HG03571 (cell line): ENCODE data around the gene CFAP251.
"Not testable (repeated sequence)": the region's sequence is repeated elsewhere in the genome, so short reads cannot be mapped to it uniquely, and the experiment has no call there.

ENCODE experiments used
- ATAC-seq: cut with Tn5 transposase; IDR thresholded peaks from one replicate; pipeline ENCODE4 v1.9.1; 2021; ENCODE audit not compliant: unreplicated experiment

The CFAP251 gene, protein sequence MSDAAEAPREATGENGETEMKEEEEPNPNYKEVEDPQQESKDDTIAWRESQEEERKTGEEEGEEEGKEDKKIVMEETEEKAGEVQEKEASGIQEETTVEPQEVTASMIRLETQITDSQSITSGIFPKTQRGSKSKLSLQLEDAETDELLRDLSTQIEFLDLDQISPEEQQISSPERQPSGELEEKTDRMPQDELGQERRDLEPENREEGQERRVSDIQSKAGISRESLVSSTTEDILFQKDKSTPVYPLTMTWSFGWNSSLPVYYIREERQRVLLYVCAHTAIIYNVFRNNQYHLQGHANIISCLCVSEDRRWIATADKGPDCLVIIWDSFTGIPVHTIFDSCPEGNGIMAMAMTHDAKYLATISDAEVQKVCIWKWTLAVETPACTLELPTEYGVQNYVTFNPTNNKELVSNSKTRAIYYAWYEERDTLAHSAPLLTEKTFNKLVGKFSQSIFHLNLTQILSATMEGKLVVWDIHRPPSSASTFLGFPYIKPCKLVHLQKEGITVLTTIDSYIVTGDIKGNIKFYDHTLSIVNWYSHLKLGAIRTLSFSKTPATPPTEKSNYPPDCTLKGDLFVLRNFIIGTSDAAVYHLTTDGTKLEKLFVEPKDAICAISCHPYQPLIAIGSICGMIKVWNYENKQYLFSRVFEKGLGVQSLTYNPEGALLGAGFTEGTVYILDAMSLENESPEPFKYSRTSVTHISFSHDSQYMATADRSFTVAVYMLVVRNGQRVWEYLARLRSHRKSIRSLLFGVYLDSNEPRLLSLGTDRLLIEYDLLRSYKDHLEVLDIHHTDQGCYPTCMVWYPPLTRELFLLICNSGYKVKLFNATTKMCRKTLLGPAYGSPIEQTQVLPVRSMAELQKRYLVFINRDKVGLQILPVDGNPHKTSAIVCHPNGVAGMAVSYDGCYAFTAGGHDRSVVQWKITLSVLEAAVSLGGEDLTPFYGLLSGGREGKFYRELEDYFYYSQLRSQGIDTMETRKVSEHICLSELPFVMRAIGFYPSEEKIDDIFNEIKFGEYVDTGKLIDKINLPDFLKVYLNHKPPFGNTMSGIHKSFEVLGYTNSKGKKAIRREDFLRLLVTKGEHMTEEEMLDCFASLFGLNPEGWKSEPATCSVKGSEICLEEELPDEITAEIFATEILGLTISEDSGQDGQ

DNA sequence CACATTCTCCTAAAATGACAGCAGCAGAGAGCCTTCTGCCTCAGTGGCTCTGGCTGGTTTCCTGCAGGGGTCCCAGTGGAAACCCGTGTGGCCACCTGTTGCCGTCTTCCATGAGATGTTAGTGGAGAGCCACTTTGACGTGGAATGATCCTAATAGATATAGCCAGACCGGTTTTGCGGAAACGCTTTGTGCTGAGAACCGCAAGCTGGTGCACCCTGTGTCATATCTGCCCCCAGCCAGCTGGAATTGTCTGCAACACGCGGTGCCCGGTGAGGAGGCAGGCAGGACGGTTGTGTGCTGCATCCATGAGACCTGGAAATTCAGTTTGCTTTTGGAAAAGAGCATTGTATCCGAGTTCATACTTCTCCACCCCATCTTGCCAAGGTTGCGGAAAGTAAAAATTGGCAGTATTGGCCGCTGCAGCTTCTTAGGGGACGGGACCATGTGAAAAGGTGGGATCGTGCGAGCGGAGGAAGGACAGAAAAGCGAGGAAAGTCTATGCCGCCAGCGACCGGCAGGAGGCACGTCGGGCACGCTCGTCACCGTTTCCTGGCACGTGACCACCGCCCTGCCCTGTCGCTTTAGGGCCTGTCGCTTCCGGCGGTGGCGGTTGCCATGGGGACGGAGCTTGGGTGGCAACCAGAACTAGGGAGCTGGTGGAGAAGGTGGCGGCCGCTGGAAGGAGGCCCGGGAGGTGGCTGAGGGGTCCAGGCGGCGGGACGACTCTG is at the start of gene CFAP251:
CFAP251 (plus strand) TSS at position 643 of the 729 bp plus-strand sequence. CDS start 2,714 bp downstream, outside the sequence.
- peak; percentile 99 for ATAC-seq

DNA sequence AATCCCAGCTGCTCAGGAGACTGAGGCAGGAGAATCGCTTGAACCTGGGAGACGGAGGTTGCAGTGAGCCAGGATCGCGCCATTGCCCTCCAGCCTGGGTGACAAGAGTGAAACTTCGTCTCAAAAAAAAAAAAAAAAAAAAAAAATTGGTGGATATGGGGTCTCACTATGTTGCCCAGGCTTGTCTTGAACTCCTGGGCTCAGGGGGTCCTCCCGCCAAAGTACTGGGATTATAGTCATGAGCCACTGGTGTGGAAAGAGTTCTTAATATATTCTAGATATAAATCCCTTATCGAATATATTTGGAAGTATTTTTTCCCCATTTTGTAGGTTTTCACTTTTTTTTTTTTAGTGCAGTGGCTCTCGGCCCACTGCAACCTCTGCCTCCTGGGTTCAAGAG is 49.2 kb upstream of the CFAP251 start:
- not testable (repeated sequence) for ATAC-seq

DNA sequence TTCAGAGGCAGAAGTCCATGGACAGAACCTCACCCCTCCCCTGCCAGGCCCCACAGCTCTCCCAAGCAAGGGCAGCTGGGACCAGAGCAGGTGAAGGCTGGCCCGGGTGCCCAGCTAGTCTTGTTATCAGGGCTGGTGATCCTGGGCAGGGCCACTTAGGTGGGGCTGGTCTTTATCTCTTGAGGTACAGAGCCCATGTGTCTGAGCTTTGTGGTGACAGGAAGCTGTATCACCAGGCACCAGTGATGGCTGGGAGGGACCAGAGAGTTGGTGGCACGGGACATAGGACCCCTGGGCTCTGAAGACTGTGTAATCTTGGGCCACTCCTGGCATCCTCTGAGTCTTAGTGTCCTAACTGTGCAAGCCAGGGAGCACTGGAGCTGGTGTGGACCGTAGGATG is 46.9 kb upstream of the CFAP251 start:
- ATAC-seq, result no peak

DNA sequence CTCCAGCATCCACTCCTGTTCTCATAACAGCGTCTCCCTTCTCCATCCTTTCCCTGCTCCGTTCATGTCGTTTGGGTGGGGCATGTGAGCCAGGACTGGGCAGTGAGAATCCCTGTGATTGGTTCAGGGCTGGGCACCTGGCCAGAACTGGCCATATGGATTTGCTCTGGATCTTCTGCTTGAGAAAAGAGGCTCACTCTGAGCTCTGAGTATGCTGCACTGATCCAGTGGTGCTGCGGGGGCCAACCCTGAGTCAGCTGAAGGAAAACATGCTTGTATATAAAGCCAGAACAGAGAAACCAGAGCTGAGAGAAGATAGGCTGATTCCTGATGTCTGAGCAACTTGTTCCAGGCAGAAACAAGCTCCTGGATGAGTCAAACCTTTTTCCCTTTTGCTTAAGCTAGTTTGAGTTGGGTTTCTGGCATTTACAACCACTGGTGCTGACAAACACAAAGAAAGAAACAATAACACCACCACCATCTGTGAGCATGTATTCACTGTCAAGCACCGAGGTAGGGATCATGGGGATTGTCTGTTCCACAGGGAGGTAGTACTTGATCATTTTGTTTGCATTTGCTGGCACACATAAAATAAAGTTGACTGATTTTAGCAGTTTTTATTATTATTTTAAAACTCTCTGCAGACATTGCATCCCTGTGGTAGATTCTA is 45.7 kb upstream of the CFAP251 start:
- no peak for ATAC-seq

DNA sequence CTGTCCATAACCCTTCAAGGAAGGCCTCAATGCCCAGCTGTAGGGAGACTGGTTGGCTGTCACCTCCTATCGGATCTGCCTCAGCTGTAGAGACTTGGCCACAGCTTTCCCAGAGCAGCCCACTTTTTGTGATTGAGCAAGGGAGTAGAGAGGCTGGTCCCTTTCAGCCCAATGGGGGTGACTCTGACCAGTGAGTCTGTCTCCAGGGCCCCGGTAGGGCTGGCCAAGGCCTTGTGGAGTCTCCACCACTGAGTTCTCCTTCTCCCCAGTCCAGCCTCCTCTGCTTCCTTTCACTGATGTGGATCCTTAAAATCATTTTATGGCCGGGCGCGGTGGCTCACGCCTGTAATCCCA is 45.2 kb upstream of the CFAP251 start:
- ATAC-seq, result no peak

DNA sequence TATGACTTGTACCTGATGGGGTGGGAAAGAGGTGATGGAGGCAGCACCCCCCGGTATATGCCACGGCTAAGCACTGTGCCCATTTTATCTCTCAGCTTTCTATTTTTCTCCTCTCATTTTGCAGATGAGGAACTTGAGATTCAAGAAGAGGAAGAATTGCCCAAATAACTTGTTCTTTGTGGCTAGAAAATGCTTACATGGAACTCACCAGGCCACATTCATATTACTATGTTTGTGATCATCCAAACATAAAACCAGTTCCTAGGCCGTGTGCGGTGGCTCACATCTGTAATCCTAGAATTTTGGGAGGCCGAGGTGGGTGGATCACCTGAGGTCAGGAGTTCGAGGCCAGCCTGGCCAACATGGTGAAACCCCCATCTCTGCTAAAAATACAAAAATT is 44.3 kb upstream of the CFAP251 start:
- ATAC-seq, result no peak

DNA sequence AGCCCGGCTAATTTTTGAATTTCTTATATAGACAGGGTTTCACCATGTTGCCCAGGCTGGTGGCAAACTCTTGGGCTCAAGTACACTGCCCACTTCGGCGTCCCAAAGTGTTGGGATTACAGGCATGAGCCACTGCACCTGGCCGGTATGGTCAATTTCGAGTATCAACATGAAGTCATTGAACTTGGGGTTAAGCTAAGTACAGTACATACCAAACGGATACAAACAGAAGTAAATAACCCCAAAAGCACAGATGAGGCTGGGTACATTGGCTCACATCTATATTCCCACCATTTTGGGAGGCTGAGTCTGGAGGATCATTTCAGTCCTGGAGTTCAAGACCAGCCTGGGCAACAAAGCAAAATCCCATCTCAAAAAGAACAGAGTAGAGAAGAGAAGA is 42.8 kb upstream of the CFAP251 start:
- ATAC-seq, result no peak

DNA sequence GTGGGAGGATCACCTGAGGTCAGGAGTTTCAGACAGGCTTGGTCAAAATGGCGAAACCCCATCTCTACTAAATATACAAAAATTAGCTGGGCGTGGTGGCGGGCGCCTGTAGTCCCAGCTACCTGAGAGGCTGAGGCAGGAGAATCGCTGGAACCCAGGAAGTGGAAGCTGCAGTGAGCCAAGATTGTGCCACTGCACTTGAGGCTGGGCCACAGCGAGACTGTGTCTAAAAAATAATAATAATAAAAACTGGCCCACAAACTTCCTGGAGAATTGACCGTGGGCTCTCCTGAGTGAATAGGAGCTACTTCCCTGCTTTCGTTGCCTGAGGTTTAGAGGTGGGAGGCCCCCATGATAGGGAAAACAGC is 42.3 kb upstream of the CFAP251 start:
- not testable (repeated sequence) for ATAC-seq

DNA sequence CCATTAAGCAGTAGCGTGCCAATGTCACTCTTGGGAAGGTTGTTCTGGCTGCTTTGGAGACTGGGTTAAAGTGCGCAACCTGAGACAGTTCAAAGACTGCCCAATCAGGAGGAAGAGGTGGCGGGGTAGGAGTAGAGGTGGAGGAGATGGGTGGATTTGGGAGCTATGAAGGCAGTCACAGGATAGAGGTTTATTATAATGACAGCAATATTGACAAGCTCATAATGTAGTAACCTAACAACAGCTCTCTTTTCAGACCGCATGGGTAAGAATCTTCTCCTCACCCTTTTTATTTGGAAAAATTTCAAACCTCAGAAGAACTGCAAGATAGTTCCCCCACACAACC is 35.1 kb upstream of the CFAP251 start:
- no peak for ATAC-seq

DNA sequence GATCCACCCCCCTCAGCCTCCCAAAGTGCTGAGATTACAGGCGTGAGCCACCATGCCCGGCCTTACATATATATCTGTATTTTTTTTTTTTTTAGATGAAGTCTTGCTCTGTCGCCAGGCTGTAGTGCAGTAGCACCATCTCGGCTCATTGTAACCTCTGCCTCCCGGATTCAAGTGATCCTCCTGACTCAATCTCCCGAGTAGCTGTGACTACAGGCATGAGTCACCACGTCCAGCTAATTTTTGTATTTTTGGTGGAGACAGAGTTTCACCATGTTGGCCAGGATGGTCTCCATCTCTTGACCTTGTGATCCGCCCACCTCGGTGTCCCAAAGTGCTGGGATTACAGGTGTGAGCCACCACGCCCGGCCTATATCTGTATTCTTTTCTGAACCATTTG is 33.3 kb upstream of the CFAP251 start:
- ATAC-seq, result not testable (repeated sequence)

DNA sequence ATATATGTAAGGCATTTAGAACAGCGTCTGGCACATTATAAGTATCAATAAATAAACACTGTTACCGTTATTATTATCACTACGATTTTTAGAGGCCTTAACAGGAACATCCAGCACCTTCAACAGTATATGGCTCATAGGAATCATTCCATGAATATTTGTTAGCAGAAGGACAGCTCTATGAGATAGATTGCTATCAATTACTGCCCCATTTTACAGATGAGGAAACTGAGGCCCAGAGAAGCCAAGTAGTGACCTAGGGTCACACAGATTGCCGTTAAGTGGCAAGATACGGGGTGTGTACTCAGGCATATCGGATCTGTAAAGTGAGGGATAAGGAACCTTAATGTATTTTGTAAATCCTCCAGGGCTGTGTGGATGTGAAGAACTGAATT is 30.3 kb upstream of the CFAP251 start:
- no peak for ATAC-seq

DNA sequence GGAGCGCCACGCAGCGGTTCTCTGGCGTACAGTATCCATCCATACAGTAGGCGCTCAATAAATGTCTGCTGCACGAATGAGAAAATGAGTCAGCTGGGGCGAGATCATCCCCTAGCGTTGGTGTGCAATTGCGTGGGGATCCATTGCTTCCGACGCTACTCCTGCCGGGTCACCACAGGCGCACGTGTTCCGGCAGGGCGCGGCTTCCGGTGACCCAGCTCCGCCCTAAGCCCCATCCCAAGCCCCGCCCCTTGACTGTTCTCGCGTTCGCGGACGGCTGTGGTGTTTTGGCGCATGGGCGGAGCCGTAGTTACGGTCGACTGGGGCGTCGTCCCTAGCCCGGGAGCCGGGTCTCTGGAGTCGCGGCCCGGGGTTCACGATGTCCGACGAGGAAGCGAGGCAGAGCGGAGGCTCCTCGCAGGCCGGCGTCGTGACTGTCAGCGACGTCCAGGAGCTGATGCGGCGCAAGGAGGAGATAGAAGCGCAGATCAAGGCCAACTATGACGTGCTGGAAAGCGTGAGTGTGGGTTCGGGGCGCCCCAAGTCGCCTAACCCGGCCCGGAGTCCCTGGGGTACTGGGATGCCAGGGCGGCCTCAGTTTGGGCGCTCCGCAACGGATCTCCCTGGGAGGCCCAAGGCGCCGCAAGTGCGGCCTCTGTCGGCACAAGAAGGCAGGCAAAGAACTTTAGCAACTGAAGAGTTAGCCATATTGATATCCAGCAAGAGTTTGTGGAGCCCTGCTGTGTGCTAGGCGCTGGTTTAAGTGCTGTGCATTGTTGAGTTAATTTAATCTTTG is 29.7 kb upstream of the CFAP251 start, which contains the start of gene PSMD9:
PSMD9 (plus strand) TSS at position 313 of the 796 bp plus-strand sequence; CDS start at position 380, 67 bp downstream.
- peak; percentile 87 for ATAC-seq

DNA sequence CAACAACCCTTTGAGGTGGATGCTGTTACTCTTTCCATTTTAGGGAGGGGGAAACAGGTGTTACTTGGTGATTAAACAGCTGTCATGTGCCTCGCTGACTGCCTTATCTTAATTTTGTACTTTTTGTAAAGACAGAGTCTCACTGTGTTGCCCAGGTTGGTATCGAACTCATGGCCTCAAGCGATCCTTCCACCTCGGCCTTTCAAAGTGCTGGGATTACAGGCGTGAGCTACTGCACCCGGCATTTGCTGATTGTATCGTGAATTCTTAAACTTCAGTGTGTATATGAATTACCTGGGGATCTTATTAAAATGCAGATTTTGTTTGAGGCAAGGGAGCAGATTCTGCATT is 29.1 kb upstream of the CFAP251 start:
- ATAC-seq, result no peak

DNA sequence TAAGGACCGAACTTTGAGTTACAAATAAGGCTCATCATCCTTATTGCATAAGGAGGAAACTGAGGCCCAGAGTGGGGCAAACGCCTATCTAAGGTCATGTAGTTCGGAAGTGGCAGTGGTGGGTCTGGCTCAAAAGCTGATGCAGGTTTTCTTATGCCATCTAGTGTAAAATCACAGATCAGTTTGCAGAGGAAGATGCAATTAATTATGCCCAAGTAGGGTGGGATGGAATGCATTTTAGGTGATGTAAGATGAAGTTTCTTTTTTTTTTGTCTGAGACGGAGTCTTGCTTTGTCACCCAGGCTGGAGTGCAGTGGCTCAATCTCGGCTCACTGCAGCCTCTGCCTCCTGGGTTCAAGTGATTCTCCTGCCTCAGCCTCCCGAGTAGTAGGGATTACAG is 28.7 kb upstream of the CFAP251 start:
- ATAC-seq, result not testable (repeated sequence)

DNA sequence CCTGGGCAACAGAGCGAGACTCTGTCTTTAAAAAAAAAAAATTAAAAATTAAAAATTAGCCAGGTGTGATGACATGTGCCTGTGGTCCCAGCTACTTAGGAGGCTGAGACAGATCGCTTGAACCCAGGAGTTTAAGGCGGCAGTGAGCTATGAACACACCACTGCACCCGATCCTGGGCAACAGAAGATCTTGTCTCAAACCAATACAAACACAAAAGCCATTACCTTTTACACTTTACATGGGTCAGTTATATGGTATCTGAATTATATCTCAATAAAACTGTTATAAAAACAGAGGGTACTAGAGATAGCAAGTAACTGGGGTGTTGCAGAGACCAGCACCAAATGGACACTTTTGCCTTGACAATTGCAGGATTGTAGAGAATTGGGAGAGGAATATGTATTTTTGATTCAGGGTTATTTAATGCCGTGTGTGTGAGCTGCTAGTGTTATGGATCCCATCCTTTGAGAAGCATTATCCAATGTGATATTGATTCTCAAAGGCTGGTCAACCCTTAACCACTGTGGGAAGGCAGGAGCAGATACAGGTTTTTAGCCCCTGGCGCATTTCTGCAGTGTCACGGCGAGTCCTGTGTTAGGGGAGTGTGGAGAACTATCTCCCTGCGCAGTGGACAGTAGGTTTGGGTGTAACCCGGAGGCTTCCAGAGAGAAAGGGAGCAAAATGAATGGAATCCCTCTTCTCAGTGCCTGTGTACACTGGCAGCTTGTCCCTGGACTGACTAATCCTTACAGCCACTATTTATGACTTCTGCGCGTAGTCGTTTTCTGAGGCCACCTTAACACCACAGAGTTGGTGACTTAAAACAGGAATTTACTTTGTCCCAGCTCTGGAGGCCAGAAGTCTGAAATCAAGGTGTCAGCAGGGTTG is 25.5 kb upstream of the CFAP251 start:
- ATAC-seq, result no peak

DNA sequence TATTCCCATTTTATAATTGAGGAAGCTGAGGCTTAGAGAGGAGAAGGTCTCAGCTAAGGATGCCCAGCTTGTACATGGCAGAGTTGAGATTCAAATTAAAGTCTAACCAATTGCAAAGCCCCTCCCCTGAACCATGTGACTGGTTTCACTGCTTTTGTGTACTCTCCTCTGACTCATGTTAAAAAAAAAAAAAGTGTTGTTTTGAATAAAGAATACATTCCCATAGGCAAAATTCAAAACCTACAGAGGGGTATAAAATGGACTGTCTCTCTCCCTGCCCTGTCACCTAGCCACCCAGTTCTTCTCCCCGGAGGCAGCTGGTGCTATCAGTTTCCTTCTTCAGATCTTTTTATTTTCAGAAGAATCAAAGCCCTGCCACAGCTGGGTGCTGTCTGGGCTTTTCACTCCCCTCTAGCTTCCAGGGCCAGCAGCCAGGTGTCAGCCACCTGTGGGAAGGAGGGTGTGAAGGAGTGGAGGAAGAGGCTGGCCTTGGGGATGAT is 24.4 kb upstream of the CFAP251 start:
- ATAC-seq, result no peak

DNA sequence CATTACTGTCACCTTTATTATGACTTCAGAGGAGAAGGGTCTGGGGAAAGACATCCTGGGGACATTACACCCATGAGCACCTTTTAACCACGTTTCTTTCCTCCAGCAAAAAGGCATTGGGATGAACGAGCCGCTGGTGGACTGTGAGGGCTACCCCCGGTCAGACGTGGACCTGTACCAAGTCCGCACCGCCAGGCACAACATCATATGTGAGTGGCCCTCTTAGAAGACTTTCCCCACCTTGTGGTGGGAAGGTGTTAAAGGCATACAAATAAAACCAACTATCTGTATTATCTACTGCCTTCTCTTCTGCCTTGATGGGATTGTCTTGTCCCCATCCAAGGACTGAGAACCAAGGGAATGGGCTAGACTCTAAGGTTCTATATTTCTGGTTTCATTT is 23.8 kb upstream of the CFAP251 start:
- ATAC-seq, result no peak

DNA sequence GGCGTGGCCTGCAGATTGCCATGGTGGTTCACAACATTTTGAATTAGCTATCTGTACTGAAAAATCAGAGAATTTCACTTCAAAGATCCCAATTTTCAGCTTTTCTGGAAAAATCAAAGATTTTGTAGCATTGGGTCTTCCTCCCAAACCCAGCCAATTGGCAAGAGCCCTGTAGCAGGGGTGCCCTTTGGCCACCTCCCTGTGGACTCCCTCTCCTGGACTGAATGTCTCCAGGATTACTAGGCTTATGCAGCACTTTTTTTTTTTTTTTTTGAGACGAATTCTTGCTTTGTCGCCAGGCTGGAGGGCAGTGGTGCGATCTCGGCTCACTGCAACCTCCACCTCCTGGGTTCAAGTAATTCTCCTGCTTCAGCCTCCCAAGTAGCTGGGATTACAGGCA is 20.1 kb upstream of the CFAP251 start:
- no peak for ATAC-seq

DNA sequence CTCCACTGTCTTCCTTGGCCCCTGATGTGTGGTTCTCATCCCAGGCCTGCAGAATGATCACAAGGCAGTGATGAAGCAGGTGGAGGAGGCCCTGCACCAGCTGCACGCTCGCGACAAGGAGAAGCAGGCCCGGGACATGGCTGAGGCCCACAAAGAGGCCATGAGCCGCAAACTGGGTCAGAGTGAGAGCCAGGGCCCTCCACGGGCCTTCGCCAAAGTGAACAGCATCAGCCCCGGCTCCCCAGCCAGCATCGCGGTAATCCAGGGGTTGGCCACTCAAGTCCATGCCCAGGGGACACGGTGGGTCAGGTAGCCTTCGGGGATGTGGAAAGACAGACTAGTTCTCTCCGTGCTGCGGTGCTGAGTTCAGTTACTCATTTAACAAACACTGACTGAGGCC is 18.8 kb upstream of the CFAP251 start:
- no peak for ATAC-seq
